Esophagus muscularis mucosa (tissue), 3 donors: ENCODE results near the gene THSD7A.

Experiments used
- POLR2A ChIP-seq: fragments of 450-650 bp; IDR thresholded peaks from one replicate; pipeline ENCODE4 v1.6.1; 2017; ENCODE audit warnings: antibody characterized with exemption, moderate library complexity, mild to moderate bottlenecking, low read depth
- POLR2AphosphoS5 ChIP-seq, 2 donors: sonication (generic); formaldehyde crosslinking; IDR thresholded peaks; one replicate each; pipeline ENCODE4 v1.6.1; 2017; ENCODE audit warnings: antibody characterized with exemption in 2 of 2
- TF ChIP-seq, protein P1 (sequence below), 3 experiments: fragments of 200-600 bp in 2 of 3; fragments of 450-650 bp in 1 of 3; sonication (generic) in 2 of 3; IDR thresholded peaks; one replicate each; pipeline ENCODE4 v1.5.1; 2017 to 2019; ENCODE audit warnings: antibody characterized with exemption in 3 of 3, mild to moderate bottlenecking in 2 of 3, moderate library complexity in 1 of 3

DNA sequence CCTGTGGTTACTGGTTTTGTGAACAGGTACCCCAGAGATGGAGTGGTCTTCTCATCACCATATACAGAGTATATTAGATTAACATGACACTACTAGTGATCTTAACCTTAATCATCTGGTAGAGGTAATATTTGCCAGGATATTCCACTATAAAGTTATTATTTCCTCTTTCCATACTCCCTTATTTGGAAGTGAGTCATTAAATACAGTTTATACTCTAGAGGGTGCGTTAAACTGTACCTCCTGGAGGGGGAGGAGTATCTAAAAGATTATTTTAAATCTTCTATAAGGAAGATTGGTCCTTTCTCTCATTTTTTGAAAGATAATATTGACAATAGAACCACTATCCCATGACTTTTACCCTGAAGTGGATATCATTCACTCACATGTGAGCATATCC, 85.4 kb downstream of the THSD7A start:
- TF ChIP-seq POLR2A (no peak), POLR2AphosphoS5 (IDR thresholded peaks at IDR 0.05) (no peak)
- TF ChIP-seq, protein P1, sequence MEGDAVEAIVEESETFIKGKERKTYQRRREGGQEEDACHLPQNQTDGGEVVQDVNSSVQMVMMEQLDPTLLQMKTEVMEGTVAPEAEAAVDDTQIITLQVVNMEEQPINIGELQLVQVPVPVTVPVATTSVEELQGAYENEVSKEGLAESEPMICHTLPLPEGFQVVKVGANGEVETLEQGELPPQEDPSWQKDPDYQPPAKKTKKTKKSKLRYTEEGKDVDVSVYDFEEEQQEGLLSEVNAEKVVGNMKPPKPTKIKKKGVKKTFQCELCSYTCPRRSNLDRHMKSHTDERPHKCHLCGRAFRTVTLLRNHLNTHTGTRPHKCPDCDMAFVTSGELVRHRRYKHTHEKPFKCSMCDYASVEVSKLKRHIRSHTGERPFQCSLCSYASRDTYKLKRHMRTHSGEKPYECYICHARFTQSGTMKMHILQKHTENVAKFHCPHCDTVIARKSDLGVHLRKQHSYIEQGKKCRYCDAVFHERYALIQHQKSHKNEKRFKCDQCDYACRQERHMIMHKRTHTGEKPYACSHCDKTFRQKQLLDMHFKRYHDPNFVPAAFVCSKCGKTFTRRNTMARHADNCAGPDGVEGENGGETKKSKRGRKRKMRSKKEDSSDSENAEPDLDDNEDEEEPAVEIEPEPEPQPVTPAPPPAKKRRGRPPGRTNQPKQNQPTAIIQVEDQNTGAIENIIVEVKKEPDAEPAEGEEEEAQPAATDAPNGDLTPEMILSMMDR (IDR thresholded peaks at IDR 0.05): no peak
